Activated gamma-delta T cell treated with Interleukin-2 at 50 U/mL for 16 hours (primary cell): ENCODE data around the gene SRSF4.
A peak's percentile ranks its signal among the peaks of the same experiment; 100 is the strongest.
"Not testable (repeated sequence)": the region's sequence is repeated elsewhere in the genome, so short reads cannot be mapped to it uniquely, and the experiment has no call there.

ENCODE experiments used
- DNase-seq: peaks from one replicate; pipeline ENCODE4 v3.0.0-alpha.2; 2020

Gene SRSF4

DNA sequence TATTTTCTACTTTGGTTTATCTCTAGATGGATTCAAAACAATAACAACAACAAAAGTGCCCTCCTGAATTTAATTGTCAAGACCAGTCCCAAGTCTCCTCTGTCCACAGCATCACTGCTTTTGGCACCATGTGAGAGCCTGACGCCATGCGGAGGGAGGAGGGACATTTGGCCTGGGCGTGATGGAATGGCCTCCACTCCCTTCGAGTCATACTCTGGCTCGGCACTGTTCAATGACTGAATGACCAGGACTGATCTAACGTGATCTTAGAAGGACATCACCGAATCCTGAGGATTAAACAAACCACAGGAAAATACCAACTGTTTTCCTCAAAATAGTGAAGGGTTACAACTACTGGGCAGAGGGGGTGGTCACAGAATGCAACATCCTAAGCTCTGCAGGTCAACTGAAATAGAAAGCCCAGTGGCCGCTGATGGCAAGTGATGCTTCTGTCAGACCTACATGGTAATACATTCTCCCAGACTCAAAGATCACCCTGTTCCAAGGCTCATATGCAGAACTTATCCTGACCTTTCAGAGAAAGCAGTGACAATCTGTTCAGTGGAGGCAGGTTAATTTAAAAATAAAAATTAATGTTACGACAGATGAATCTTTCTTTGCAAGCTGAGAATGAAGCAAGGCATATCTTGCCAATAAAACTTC is 19.1 kb downstream of the SRSF4 start:
- no peak for DNase-seq

DNA sequence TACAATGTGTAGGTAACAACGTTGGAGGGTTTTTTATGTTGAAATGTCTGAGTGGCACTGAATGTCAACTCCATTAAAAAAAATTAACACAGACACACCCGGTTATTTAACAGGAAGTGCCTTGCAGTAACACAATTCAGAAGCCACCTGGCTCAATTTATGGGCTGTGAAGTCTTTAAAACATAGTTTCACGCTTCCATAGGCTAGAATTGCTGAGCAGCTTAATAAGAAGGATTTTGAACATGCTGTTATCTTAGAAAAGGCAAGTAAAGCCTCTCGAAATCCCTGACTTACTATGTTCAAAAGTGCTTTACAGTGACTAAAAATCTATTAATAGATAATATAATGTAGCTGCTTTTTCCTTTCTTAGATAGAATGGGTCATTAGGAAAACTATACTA is 19.7 kb downstream of the SRSF4 start:
- DNase-seq, result no peak

DNA sequence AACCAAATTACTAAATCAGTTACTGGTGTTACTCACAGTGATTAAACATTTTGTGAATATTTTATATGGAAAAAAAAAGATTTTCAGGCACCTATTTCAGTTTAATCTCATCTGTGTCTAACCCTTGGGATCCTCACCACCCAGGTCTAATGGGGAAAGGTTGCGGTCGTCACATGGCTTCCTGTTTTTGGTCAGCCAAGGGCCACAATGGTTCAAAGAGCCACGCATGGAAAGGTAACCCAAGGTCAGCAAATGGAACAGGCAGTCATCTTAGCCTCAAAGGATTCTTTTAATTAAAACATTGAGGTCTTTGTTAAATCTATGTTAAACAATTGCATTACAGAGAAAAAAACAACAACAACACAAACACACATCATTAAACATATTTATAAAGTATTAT is 21.9 kb downstream of the SRSF4 start:
- DNase-seq, result no peak

DNA sequence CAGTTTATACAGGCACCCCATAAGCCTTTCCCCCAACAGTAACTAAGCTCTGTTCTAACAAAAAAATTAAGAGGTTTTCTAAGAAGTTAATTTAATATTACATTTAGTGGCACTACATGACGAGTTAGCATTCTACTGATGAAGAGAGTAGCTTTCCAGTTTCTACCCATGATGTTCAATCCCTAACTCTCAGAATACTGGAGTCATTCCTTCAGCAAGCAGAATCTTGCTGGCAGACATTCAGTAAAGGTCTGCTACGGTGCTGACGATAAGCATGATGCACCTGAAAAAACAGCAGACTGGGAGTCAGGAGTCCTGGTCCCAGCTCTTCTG is 24.5 kb downstream of the SRSF4 start:
- no peak for DNase-seq

DNA sequence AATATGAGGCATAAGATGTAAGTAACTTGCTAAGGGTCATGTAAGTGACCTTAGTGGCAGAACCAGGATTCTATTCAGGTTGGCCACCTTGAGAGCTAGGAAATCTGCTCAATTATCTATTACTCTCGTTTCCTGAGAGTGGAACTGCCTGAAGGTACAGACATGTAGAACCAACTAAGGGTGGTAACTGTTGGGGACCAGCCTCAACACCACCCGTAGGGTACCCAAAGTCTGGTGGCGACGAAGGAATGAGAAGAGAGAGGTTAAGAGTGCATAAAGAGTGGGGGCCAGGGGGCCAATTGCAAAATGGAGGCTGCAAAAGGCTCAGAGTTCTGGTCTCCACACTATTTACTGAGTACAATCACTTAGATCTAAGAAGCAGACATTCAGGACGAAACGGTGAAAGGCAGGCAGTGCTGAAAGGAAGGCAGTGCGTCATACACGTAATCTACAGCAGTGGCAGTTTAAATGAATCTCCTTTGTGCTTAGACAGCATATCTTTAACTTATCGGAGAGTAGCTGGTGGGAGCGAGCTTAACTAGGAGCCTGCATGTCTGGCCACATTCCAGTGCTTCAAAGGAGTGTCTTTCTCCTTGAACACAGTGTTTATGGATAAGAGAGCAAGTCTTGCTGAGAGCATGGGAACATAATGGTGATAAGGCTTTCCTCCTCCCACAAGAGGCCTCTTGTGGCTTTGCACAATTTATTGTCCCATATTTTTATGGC is 25.0 kb downstream of the SRSF4 start:
- no peak for DNase-seq

DNA sequence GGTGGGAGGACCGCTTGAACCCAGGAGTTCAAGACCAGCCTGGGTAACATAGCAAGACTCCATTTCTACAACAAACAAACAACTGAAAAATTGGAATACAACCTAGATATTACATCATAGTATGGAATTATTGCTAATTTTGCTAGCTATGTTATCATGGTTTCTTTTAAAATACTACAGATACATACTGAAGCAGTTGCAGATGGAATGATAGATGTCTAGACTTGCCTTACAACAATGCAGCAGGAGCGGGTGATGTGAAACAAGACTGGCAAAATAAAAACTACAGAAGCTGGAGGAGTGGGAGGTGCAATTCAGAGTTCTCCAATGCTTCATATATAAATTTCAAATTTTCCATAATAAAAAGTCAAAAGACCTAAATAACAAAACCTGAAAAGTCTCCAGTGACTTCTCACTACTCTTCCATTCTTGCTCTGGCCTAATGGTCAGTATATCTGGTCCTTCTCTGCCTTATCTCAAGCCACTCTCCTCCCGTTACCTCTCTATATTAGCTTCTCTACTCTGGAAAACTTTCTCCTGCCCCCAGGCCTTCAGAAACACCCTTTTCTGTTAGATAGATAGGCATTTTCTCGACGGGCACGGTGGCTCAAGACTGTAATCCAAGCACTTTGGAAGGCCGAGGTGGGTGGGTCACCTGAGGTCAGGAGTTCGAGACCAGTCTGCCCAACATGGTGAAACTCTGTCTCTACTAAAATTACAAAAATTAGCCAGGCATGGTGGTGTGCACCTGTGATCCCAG is 29.5 kb downstream of the SRSF4 start:
- DNase-seq, result no peak

DNA sequence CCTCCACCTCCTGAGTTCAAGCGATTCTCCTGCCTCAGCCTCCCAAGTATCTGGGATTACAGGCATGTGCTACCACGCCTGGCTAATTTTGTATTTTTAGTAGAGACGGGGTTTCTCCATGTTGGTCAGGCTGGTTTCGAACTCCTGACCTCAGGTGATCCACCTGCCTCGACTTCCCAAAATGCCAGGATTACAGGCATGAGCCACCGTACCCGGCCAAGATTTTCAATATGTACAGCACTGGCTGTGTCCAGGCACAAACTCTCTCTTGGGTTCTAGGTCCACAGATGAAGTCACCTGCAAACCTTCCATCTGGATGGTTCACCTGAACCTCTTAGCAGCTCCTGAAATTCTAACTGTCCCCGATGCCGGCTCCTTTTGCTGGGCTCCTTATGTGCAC is 31.4 kb downstream of the SRSF4 start:
- DNase-seq, result not testable (repeated sequence)

DNA sequence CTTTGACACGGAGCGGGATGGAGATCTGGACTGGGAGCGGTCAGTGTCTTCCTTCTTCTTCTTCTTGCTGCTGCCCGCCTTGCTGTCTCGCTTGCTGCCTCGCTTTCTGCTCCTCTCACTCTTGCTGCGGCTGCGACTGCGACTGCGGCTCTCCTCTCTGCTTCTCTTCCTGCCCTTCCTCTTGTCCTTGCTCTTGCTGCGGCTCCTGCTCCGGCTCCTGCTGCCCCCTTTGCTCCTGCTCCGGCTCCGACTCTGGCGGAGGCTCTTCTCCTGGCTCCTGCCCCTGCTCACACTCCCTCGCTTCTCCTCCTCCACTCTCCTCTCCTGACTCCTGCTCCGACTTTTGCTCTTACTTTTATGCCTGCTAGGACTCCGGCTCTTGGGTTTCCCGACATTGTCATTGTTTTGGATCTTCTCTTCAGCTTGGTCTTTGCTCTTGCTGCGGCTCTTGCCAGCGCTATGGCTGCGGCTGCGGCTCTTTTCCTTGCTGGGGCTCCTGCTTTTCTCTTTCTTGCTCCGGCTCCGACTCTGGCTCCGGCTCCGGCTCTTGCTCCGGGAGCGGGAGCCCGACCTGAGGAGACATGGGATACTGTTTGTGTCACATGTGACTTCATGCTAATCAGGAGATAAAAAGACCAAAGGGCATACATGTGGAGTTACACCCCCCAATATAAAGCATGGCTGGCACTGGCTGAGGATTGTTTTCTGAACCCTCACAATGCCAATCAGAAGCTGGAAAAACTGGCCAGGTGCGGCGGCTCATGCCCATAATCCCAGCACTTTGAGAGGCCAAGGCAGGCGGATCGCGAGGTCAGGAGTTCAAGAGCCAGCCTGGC is 32.8 kb downstream of the SRSF4 start:
- no peak for DNase-seq

DNA sequence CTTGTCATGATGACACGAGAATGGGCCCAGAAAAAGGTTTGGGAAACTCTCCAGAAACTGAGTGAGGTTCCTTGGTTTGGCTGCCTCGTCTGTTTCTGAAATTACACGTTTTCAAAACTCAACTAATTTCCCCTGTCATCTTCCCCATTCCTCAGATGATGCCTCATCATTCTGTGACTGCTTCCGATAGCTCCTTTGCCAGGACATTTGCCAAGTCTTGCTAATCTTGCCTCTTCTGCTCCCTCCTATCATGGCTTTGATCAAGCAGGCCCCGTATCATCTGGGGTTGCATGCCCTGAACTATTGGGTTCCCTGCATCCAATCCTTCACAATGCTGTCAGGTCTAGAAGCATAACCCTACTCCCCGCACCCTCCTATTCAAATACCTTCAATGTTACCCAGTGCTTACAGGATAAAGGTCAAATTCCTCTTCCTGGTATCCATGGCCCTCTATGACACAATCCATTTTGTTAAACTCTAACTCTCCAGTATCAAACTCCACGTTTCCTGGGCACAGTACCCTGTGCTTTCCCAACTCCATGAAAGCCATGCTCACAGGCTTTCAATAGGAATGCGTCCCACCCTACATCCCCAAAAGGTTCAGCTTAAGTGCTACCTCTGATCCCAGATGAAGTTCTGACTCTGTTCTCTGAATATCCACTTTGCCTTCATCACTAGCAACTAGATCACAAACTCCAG is 35.8 kb downstream of the SRSF4 start:
- no peak for DNase-seq

DNA sequence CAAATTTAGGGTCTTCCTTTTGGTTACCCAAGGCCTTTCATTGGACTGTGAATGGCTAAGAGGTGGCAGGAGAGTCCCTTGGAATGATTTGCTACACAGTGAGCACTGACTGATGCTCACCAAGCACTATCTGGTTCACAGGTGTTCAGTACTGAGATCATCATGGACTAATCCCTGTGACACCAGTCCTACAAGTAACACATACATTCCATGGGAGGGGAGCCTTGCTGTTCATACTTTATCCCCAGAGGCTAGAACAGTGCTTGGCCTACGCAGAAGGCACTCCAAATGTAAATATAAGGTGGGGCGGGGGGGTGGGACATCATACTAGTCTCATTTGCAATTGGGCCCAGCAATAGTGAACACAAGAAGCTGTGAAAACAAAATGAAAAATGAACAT is 37.5 kb downstream of the SRSF4 start:
- no peak for DNase-seq

DNA sequence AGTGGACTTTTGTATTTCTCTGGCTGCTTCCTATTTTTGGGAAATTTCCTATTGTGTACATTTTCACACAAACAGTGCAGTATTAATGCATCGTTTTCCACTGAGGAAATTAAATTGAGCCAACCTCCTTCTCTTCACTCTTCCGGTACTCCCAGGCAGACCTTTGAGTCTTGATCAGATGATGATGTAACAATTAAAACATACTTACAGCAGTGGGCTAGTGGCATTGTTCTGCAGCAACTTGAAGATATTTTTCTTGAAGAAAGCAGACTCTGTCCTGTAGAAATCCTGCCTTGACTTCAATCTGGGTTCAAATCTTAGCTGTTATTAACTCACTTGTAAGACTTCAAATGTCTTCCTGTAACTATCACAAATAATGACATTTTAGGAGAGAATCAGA is 39.0 kb downstream of the SRSF4 start:
- no peak for DNase-seq

DNA sequence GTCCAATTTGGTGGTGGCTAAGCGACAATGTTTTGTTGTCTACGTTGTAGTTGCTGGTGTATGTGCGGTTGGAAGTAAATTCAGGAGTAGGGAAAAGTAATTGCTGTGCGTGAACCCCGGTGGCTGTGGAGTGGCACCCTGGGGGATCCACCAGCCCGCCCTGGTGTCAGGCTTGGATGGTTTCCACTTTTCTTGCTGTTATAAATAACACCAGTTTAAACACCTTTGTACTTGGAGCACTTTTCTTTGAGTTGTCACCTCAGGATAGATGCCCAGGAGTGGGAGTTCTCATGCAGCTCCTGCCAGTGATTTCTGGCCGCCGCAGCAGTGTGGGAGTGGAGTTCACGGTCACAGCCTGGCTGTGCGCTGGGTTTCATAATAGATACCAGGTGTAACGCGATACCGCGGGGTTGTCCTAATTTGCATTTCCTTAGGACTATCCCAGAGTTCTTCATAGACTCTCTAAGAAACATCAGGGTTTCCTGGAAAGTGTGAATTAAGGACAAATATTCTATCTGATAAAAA is 45.2 kb downstream of the SRSF4 start:
- no peak for DNase-seq

DNA sequence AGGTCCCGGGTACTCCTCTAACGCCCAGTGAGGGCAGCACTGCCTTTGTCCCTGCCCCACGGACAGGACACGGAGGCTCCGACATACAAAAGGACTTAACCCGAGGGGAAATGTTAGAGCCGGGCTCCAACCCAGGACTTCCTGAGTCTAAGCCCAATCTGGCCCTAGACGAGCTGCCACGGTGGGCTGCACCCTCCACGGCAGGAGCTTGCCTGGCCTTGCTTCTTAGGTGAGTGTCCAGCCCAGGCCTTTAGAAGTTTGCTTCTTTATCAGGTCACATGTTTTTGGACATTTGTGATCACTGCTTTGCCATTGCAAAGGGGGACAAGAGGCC is 47.0 kb downstream of the SRSF4 start:
- DNase-seq, result no peak

DNA sequence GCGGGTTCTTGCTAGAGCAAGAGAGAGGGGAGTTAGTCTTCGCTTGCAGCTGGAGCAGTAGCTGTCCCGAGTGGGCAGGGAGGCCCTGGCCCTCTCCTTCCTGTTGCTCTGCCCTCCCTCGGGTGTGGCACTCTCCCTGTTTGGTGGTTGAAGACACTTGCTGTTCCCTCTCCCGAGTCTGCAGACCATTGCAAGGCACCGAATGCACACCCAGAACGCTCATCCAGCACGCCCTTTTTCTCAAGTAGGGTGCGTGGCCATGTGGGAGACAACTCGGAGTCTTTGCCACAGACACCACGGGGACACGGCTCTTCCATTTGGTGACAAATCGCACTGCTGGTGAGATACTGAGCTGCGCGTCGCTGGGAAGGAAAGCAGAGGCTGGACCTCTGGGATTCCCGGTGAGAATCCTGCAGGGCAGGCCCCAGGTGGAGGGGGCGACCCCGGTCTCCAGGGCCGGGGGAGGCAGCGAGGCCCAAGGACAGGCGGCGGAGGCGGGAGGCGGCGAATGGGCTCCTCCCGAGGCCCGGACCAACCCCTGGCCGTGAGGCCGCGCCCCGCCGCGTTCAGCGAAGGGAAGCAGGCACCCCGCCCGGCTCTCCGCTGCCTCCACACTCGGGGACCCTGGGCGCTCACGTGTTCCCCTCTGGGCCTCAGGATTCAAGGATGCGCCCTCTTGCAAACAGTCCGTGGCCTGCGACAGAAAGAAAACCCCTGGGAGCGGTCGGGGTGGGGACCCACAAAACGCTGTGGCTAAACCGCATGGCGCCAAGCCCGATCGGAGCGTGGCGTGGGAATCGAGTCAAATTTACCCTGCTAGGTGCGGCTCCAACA is 47.6 kb downstream of the SRSF4 start:
- no peak for DNase-seq

DNA sequence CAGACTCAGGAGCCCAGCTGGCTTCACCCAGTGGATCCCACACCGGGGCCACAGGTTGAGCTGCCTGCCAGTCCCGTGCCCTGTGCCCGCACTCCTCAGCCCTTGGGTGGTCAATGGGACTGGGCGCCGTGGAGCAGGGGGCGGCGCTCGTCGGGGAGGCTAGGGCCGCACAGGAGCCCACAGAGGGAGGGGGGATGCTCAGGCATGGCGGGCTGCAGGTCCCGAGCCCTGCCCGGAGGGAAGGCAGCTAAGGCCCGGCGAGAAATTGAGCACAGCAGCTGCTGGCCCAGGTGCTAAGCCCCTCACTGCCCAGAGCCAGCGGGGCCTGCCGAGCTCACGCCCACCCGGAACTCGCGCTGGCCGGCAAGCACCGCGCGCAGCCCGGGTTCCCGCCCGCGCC is 50.6 kb downstream of the SRSF4 start:
- DNase-seq, result not testable (repeated sequence)

DNA sequence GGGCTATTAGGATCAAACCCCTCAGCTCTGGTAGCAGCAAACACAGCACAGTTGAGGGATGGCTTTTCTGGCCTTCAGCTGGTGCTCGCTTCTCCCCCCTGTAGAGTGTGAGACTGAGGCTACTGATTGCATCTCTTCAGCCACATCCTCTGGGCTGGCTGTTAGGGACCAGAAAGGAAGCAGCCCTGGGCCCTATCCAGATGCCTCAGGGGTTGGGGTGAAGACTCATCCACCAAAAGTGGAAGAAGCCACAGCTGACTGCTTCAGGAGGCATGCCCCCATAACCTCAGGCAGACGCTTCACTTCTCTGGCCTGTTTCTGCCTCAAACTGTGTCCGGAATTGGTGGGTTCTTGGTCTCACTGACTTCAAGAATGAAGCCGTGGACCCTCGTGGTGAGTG is 51.8 kb downstream of the SRSF4 start:
- DNase-seq, result no peak

DNA sequence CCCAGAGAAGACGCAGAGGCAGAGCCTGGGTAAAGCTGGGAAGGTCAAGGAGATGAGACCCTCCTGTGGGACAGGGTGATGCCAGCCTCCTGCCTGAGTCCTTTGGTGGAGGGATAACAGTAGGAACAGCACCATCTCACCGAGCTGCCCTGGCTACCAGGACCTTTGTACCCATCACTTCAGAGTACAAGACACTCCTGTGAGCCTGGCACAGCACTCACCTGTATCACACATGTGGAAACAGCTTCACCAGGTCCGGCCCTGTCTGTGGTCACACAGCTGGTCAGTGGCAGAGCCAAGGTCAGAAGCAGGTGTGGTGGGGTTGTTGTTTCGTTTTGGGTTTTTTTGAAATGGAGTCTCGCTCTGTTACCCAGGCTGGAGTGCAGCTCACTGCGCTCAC is 53.0 kb downstream of the SRSF4 start:
- no peak for DNase-seq

DNA sequence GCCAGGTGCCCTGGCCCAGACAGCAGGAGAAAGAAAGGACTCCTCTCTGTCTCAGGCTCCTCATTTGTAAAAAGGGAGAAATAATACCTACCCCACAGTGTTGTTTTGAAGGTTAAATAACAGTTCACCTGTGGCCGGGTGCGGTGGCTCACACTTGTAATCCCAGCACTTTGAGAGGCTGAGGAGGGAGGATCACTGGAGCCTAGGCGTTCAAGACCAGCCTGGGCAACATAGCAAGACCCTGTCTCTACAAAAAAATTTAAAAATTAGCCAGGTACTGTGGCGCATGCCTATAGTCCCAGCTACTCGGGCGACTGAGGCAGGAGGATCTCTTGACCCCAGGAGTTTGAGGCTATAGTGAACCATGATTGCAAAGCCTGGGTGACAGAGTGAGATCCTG is 55.5 kb downstream of the SRSF4 start:
- no peak for DNase-seq

DNA sequence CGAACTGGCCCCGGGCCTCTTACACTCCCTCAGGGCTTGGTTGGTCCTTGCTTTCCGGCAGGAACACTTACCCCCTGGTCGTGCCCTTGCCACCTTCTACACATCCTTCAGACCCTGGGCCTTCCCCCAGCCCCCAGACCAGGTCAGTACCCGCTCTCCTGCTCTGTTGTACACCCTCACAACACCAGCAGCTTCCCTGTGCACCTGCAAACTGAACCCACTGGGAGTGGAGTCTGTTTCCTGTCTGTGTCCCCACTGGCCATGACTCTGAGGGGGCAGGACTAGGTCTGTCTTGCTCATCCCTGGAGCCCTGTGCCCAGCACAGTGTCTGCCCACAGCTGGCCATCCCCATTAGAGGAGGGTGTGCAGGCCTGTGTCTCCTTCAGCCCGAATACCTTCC is 55.9 kb downstream of the SRSF4 start:
- no peak for DNase-seq

DNA sequence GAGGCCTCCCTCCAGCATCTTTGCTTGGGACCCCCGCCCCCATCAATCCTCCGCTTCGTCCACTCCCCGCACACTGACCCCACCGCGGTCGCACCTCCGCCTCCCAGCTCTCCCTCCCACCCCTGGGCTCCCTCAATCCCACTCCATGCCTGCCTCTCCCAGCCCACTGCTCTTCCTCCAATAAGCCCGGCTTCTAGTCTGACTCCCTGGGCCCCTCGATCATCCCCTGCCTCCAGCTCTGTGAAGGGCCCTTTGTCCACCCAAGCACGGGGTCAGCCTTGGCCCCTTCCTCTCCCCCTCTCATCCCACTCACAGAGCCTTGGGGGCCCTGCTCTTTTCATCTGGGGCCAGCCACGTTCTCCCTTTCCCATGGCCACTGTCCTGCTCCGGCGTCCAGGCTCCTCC is 56.5 kb downstream of the SRSF4 start:
- DNase-seq, result no peak

DNA sequence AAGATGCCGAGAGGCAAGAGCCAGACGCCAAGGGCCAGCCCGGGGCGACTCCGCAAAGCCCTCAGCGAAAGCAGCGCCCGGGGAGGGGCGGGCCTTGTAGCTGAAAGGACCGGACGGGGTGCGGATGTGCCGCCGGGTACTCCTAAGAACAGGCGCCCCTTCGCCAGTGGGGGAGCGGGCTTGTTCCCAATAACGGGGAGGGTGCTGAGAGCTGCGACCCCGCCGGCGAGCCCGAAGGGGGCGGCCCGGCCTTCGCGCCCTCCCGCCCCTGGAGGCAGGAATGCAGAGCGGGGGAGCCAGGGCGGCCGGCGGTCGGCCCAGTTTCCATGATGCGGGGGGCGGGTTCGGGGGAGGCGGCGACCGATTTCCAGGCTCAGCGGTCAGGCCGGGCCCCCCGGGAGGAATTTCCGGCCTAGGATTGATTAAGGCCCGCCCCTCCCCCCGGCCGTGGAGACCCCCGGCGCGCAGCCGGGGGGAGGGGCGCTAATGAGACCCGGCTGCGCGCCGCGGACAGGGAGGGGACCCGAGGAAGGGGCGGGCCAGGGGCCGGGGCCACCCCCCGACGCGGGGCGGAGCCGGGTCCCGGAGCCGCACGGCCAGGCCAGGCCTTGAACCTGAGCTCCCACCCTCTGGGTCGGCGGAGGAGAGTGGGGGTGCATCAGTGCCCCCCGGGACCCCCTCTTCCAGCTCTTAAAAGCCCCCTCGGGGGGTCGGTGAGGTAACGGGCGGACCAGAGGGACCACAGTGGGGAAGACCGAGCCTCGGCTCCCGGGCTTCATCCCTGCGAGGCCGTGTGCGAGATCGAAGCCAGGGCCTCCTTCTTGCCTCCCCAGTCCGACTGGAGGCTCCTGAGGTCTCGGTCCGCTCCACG is 57.1 kb downstream of the SRSF4 start:
- DNase-seq, result peak; percentile 45
